Measurements from ENCODE around the gene ATP11A.

- TF ChIP-seq CTCF (conservative IDR thresholded peaks at IDR 0.05; ENCODE audit: low read depth, low read length) (no peak), EZH2 (IDR thresholded peaks at IDR 0.05; ENCODE audit: borderline replicate concordance, low read depth, low read length, poor library complexity, severe bottlenecking) (no peak)
Measured at GRCh38 chr13:112821340-112822055, 131.7 kb downstream of the ATP11A start.
